PC-3 (cell line): ENCODE data around the gene KLHL15. TPM values are rescaled to one million over a fixed set of nuclear protein-coding genes. Genes with fewer than 3 reads are reported as not detected.

Experiments used
- ATAC-seq: fragments of 200-7000 bp; cut with Tn5 transposase; 2 replicates; pipeline ENCODE4 v1.9.1; 2020; ENCODE audit warnings: mild to moderate bottlenecking, moderate library complexity
- BruUV-seq: library from RNA; stranded (reverse); fragments of 400-500 nt; replicated peaks from 2 replicates; lab custom pipeline; 2021; lab: Mats Ljungman, UMichigan
- CTCF ChIA-PET: fragments of 300-600 bp; sonication (Branson Sonifier 250); formaldehyde crosslinking; loops from one replicate; lab custom pipeline; 2022; ENCODE audit warnings: antibody characterized with exemption; lab: Charles Lee
- POLR2A ChIA-PET: fragments of 300-600 bp; sonication (Branson Sonifier 250); formaldehyde crosslinking; loops from one replicate; lab custom pipeline; 2022; ENCODE audit warnings: antibody characterized with exemption; ENCODE audit not compliant: unreplicated experiment; lab: Charles Lee
- DNase-seq: peaks from one replicate; pipeline ENCODE4 v3.0.0-alpha.2; 2015
- H2AFZ ChIP-seq: fragments of 300-600 bp; sonication (generic); 2 replicates; pipeline ENCODE4 v1.6.0; 2016; ENCODE audit warnings: antibody characterized with exemption, low read length
- H3F3A ChIP-seq: fragments of 300-600 bp; sonication (generic); one replicate; pipeline ENCODE4 v1.6.0; 2017; ENCODE audit warnings: antibody characterized with exemption, low read length, control low read depth, mild to moderate bottlenecking; ENCODE audit not compliant: unreplicated experiment
- H3K27ac ChIP-seq: fragments of 300-600 bp; sonication (generic); 2 replicates; pipeline ENCODE4 v1.5.1; 2016; ENCODE audit warnings: mild to moderate bottlenecking, low read length
- H3K27me3 ChIP-seq: fragments of 300-600 bp; sonication (generic); 2 replicates; pipeline ENCODE4 v1.6.1; 2016; ENCODE audit warnings: low read length, mixed read lengths
- H3K36me3 ChIP-seq: fragments of 300-600 bp; sonication (generic); 2 replicates; pipeline ENCODE4 v1.6.1; 2016; ENCODE audit warnings: low read depth, mixed run types, low read length, mixed read lengths
- H3K4me1 ChIP-seq: fragments of 300-600 bp; sonication (generic); 2 replicates; pipeline ENCODE4 v1.5.1; 2016; ENCODE audit warnings: low read length; ENCODE audit not compliant: insufficient read depth
- H3K4me2 ChIP-seq: fragments of 300-600 bp; sonication (generic); 2 replicates; pipeline ENCODE4 v1.6.0; 2016; ENCODE audit warnings: low read length
- H3K4me3 ChIP-seq: fragments of 300-600 bp; sonication (generic); 2 replicates; pipeline ENCODE4 v1.5.1; 2016; ENCODE audit warnings: mild to moderate bottlenecking, low read length, mixed read lengths
- H3K79me2 ChIP-seq: fragments of 300-600 bp; sonication (generic); 2 replicates; pipeline ENCODE4 v1.6.1; 2017; ENCODE audit warnings: low read length, mixed read lengths
- H3K9ac ChIP-seq: fragments of 300-600 bp; sonication (generic); 2 replicates; pipeline ENCODE4 v1.6.0; 2016; ENCODE audit warnings: mild to moderate bottlenecking, low read length
- H3K9me2 ChIP-seq: fragments of 300-600 bp; sonication (generic); replicated peaks from 2 replicates; pipeline ENCODE4 v1.6.1; 2016; ENCODE audit warnings: mixed run types, low read length, mixed read lengths
- H3K9me3 ChIP-seq: fragments of 300-600 bp; sonication (generic); 2 replicates; pipeline ENCODE4 v1.6.1; 2016; ENCODE audit warnings: low read length, mixed read lengths
- H4K20me1 ChIP-seq: fragments of 300-600 bp; sonication (generic); 2 replicates; pipeline ENCODE4 v1.6.1; 2016; ENCODE audit warnings: low read length, mixed read lengths
- EZH2 ChIP-seq: fragments of 300-600 bp; sonication (generic); IDR thresholded peaks from one replicate; pipeline ENCODE4 v1.6.1; 2017; ENCODE audit warnings: antibody characterized with exemption, mild to moderate bottlenecking, low read length; ENCODE audit not compliant: unreplicated experiment
- EZH2phosphoT487 ChIP-seq: fragments of 300-600 bp; sonication (generic); IDR thresholded peaks from 2 replicates; pipeline ENCODE4 v1.6.1; 2018; ENCODE audit warnings: mild to moderate bottlenecking, antibody characterized with exemption, low read length, borderline replicate concordance
- intact Hi-C: fragments of 100-400 bp; cut with micrococcal nuclease; formaldehyde crosslinking; loops from 2 replicates; pipeline ENCODE4 v1.9.0; 2023
- total RNA-seq: library from RNA; depleted of rRNA; stranded (reverse); fragments of >200 nt; gene quantifications from 2 replicates; pipeline ENCODE4 v1.2.3, GENCODE V29; 2014
- TF ChIP-seq, protein P1 (sequence below): fragments of 300-600 bp; sonication (generic); conservative IDR thresholded peaks from 2 replicates; pipeline ENCODE4 v1.5.1; 2017; ENCODE audit warnings: antibody characterized with exemption, low read depth, mild to moderate bottlenecking, low read length

Gene KLHL15
- total RNA-seq, 1 experiment from 2014 or later, result 8.5 TPM

DNA sequence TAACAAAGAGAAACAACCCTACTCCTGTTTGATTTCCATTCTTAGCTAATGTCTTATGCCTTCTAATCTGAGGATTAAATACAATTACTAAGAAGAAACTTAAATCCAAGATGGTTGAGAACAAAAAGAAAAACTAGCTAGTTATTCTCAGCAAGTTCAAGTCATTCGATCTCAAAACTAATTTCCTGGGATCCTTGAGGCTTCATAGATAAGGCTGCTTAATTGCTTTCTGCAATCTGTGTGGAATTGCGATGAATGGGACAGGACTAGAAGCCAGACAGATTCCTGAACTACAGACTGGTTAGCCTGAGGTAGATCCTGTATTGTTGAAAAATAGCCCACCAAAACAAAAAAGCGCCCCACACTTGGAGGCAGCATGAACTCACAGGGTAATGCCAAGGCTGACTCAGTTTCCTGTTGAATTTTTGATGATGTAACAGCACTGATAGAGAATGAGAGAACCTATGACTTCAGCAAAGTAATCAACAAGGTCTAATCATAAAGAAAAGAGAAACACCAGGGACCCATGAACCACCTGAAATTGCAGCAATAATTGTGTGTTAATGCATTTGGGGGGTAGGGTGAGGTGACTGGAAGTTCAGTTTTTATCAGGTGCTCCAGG, 33.9 kb downstream of the KLHL15 start:
- no peaks in the 10 kb centered on the region for H3K27me3 ChIP-seq
- intact Hi-C loops, result no loop called here
- no peak overlapping the region for H3K9ac ChIP-seq
- H3K4me3 ChIP-seq, result no peak overlapping the region
- BruUV-seq, result no TSS peak
- no peak for DNase-seq
- no peaks in the 10 kb centered on the region for H3K79me2 ChIP-seq
- no peak for ATAC-seq
- no peaks in the 10 kb centered on the region for H3F3A ChIP-seq
- no peak overlapping the region for H3K4me2 ChIP-seq
- H3K9me3 ChIP-seq, result no peaks in the 10 kb centered on the region
- TF ChIP-seq EZH2phosphoT487 (no peak), EZH2 (no peak)
- TF ChIP-seq, protein P1, sequence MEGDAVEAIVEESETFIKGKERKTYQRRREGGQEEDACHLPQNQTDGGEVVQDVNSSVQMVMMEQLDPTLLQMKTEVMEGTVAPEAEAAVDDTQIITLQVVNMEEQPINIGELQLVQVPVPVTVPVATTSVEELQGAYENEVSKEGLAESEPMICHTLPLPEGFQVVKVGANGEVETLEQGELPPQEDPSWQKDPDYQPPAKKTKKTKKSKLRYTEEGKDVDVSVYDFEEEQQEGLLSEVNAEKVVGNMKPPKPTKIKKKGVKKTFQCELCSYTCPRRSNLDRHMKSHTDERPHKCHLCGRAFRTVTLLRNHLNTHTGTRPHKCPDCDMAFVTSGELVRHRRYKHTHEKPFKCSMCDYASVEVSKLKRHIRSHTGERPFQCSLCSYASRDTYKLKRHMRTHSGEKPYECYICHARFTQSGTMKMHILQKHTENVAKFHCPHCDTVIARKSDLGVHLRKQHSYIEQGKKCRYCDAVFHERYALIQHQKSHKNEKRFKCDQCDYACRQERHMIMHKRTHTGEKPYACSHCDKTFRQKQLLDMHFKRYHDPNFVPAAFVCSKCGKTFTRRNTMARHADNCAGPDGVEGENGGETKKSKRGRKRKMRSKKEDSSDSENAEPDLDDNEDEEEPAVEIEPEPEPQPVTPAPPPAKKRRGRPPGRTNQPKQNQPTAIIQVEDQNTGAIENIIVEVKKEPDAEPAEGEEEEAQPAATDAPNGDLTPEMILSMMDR, result no peak
- no peaks in the 10 kb centered on the region for H3K4me1 ChIP-seq
- no peak overlapping the region for H2AFZ ChIP-seq
- H3K36me3 ChIP-seq, result peaks cover 4% of the 10 kb centered on the region; the same call in 1 of the 2 replicates
- H3K27ac ChIP-seq, result no peak overlapping the region
- POLR2A ChIA-PET, result no interaction called here
- CTCF ChIA-PET, result no interaction called here
- H3K9me2 ChIP-seq, result no peaks in the 10 kb centered on the region
- H4K20me1 ChIP-seq, result no peaks in the 10 kb centered on the region

DNA sequence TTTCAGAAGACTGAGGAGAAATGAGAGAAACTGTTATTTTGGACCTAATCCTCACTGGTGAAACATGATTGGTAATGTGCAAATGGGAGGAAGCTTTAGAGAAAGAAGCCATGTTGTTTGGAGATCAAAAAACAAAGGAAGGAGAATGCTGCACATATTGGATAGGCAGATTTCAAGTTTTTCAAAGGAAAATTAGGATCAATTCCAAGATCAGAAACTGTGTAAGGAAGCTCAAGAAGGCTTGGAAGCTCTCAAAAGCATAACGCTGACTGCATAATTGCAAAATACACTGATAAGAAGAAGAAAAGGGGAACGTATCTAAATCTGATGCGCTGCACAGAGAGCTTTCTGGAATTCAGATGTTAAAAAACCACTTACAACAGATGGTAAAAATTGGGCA, 34.6 kb downstream of the KLHL15 start:
- H3K4me2 ChIP-seq, result no peak overlapping the region

DNA sequence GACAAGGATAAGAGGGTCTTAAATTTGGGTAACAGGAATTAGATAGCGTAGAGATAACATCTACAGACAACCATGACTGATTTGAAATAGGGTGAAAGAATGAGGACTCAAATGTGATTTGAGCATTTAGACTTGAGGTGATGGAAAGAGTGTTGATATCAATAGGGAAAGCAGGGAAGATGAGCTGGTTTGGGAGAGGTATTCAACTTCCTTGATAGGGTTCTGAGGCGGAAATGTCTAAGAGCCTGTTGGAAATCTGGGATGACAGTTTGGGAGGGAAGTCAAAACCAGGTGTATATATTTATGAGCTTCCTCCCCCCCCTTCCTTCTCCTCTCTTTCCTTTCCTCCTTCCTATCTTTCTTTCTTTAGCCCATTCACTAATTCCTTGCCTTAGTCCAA, 36.5 kb downstream of the KLHL15 start:
- intact Hi-C loops, result no loop called here
- H3K9ac ChIP-seq, result no peak overlapping the region
- no peaks in the 10 kb centered on the region for H3K79me2 ChIP-seq
- TF ChIP-seq, protein P1, result no peak
- no peak for TF ChIP-seq EZH2
- TF ChIP-seq EZH2phosphoT487, result no peak
- H3K27ac ChIP-seq, result no peak overlapping the region
- H3K9me3 ChIP-seq, result no peaks in the 10 kb centered on the region
- ChIA-PET POLR2A (no interaction called here), CTCF (no interaction called here)
- no peak for ATAC-seq
- no peak overlapping the region for H2AFZ ChIP-seq
- no peaks in the 10 kb centered on the region for H3K9me2 ChIP-seq
- H3F3A ChIP-seq, result no peaks in the 10 kb centered on the region
- H3K27me3 ChIP-seq, result no peaks in the 10 kb centered on the region
- BruUV-seq, result no TSS peak
- H3K4me1 ChIP-seq, result no peaks in the 10 kb centered on the region
- peaks cover 10% of the 10 kb centered on the region; the same call in 1 of the 2 replicates for H3K36me3 ChIP-seq
- no peak overlapping the region for H3K4me3 ChIP-seq
- no peaks in the 10 kb centered on the region for H4K20me1 ChIP-seq
- no peak for DNase-seq
- no peak overlapping the region for H3K4me2 ChIP-seq

More for the DNA sequence above, 34.6 kb downstream of the KLHL15 start:
- H3K27ac ChIP-seq, result no peak overlapping the region
- H3K27me3 ChIP-seq, result no peaks in the 10 kb centered on the region
- H3K4me3 ChIP-seq, result no peak overlapping the region
- DNase-seq, result no peak
- TF ChIP-seq, protein P1, result no peak
- TF ChIP-seq EZH2, result no peak
- TF ChIP-seq EZH2phosphoT487, result no peak
- no peak overlapping the region for H3K9ac ChIP-seq
- no peaks in the 10 kb centered on the region for H3K9me3 ChIP-seq
- no peak for ATAC-seq
- no TSS peak for BruUV-seq
- H3K36me3 ChIP-seq, result peaks cover 9% of the 10 kb centered on the region; the same call in 1 of the 2 replicates
- no peaks in the 10 kb centered on the region for H3F3A ChIP-seq
- H4K20me1 ChIP-seq, result no peaks in the 10 kb centered on the region
- POLR2A ChIA-PET, result no interaction called here
- CTCF ChIA-PET, result no interaction called here
- no peaks in the 10 kb centered on the region for H3K9me2 ChIP-seq
- intact Hi-C loops, result no loop called here
- H2AFZ ChIP-seq, result no peak overlapping the region
- H3K4me1 ChIP-seq, result no peaks in the 10 kb centered on the region
- no peaks in the 10 kb centered on the region for H3K79me2 ChIP-seq
